Kidney (tissue), 14 donors: ENCODE measurements around the gene GDF2. TPM values are rescaled to one million over a fixed set of nuclear protein-coding genes. Genes with fewer than 3 reads are reported as not detected.
A peak's percentile ranks its signal among the peaks of the same experiment; 100 is the strongest.

Experiments used
- DNase-seq, 5 donors: peaks; one replicate each; pipeline ENCODE4 v3.0.0-alpha.2; 2013 to 2020
- FAIRE-seq: peaks from 2 replicates; lab custom pipeline; 2012; peaks lifted over from hg19 to GRCh38; lab: Jason Lieb, UNC
- H3K27ac ChIP-seq, 2 donors: one replicate each; pipeline ENCODE4 v1.7.0; 2013; ENCODE audit warnings: low read depth in 2 of 2, low read length in 2 of 2, inconsistent platforms in 1 of 2
- H3K27me3 ChIP-seq: one replicate; pipeline ENCODE4 v1.7.1; 2013; ENCODE audit warnings: low read length, inconsistent platforms; ENCODE audit not compliant: control insufficient read depth, insufficient read depth
- H3K36me3 ChIP-seq, 3 donors: one replicate each; pipeline versions ENCODE4 v1.7.0 to v1.7.1; 2013; ENCODE audit warnings: low read length in 3 of 3, control low read depth in 1 of 3, inconsistent platforms in 1 of 3; ENCODE audit not compliant: insufficient read depth in 3 of 3, control insufficient read depth in 2 of 3
- H3K4me1 ChIP-seq, 3 donors: one replicate each; pipeline versions ENCODE4 v1.7.0 to v1.7.1; 2013; ENCODE audit warnings: low read length in 3 of 3, inconsistent platforms in 1 of 3, low read depth in 1 of 3; ENCODE audit not compliant: control insufficient read depth in 2 of 3, insufficient read depth in 2 of 3
- H3K4me3 ChIP-seq, 3 donors: one replicate each; pipeline versions ENCODE4 v1.7.0 to v1.8.1; 2013; ENCODE audit warnings: low read length in 3 of 3, control low read depth in 1 of 3, inconsistent platforms in 1 of 3
- H3K9ac ChIP-seq, 3 donors: one replicate each; pipeline versions ENCODE4 v1.7.0 to v1.7.1; 2013; ENCODE audit warnings: low read length in 3 of 3, control low read depth in 1 of 3, inconsistent platforms in 1 of 3
- H3K9me3 ChIP-seq, 3 donors: one replicate each; pipeline versions ENCODE4 v1.7.0 to v1.7.1; 2013; ENCODE audit warnings: low read length in 3 of 3, control low read depth in 1 of 3, inconsistent platforms in 1 of 3; ENCODE audit not compliant: control insufficient read depth in 2 of 3, insufficient read depth in 1 of 3
- CTCF ChIP-seq: IDR thresholded peaks from 3 replicates; pipeline ENCODE4 v1.5.1; 2012; ENCODE audit warnings: mild to moderate bottlenecking, moderate library complexity, borderline replicate concordance; ENCODE audit not compliant: insufficient read depth; ENCODE audit errors: extremely low read depth
- intact Hi-C: fragments of 100-400 bp; cut with DNase I; formaldehyde crosslinking; loops from one replicate; pipeline ENCODE4 v1.11.1; 2022
- polyA plus RNA-seq: library from polyadenylated mRNA; stranded (reverse); fragments of 350-450 nt; fragmentation: Illumina TruSeq; extraction: RNeasy Lipid Tissue Mini Kit (QIAGEN cat#74804); gene quantifications from one replicate; pipeline ENCODE4 v1.2.3, GENCODE V29; 2014; ENCODE audit warnings: low read depth, low replicate concordance; ENCODE audit not compliant: insufficient read depth
- total RNA-seq: library from RNA; stranded (reverse); fragmentation: NEBNext Ultra II Directional; extraction: Animal tissue kit (Norgen Biotek cat#: 25700); gene quantifications from one replicate; pipeline ENCODE4 v1.2.1, GENCODE V29; 2021
- donor health status: control.
- donor health status: control.
- donor health status: control.
- donor health status: control.
- donor health status: control.
- donor health status: DM: yes; HTN: yes; CAD: no.
- donor health status: Normal renal cell carcinoma (clear cell type).

The GDF2 gene
- total and polyA plus RNA-seq, 2 donors from 2014 or later = not detected

GRCh38 chr10:47332946-47333345 is 10.7 kb downstream of the GDF2 start:
- Histone ChIP-seq H3K9ac (no peak overlapping the region), H3K36me3 (no peaks in the 10 kb centered on the region), H3K4me3 (no peak overlapping the region), H3K27me3 (no peaks in the 10 kb centered on the region), H3K4me1 (peaks cover 0 to 4% (median 0%) of the 10 kb centered on the region in 3 donors), H3K9me3 (no peaks in the 10 kb centered on the region), H3K27ac (no peak overlapping the region)
- DNase-seq = peak in 1 of 5 donors; percentile 6
- intact Hi-C loops = no loop called here
- TF ChIP-seq CTCF = no peak
- FAIRE-seq = no peak

- Histone ChIP-seq H3K27me3 (no peaks in the 10 kb centered on the region), H3K36me3 (no peaks in the 10 kb centered on the region), H3K27ac (no peak overlapping the region), H3K4me3 (no peak overlapping the region), H3K9ac (no peak overlapping the region), H3K4me1 (peaks cover 0 to 4% (median 0%) of the 10 kb centered on the region in 3 donors), H3K9me3 (no peaks in the 10 kb centered on the region)
- TF ChIP-seq CTCF = no peak
- FAIRE-seq (no peak), DNase-seq (peak in 1 of 5 donors; percentile 14)
- intact Hi-C loops = no loop called here
Observed at GRCh38 chr10:47333532-47333931, 11.3 kb downstream of the GDF2 start.

GRCh38 chr10:47334466-47335295 is 12.4 kb downstream of the GDF2 start:
- intact Hi-C loops = no loop called here
- no peak for TF ChIP-seq CTCF
- H3K9ac ChIP-seq = no peak overlapping the region
- H3K36me3 ChIP-seq = no peaks in the 10 kb centered on the region
- DNase-seq (peak in 1 of 5 donors; percentile 15), FAIRE-seq (no peak)
- peaks cover 0 to 4% (median 0%) of the 10 kb centered on the region in 3 donors for H3K4me1 ChIP-seq
- H3K4me3 ChIP-seq = no peak overlapping the region
- no peaks in the 10 kb centered on the region for H3K27me3 ChIP-seq
- H3K27ac ChIP-seq = no peak overlapping the region
- H3K9me3 ChIP-seq = no peaks in the 10 kb centered on the region
